Right lobe of liver (tissue), 4 donors: ENCODE results near the gene ELMO1.

Experiments
- POLR2A ChIP-seq: fragments of 450-650 bp; IDR thresholded peaks from one replicate; pipeline ENCODE4 v1.6.1; 2017; ENCODE audit warnings: antibody characterized with exemption, mild to moderate bottlenecking
- TF ChIP-seq, protein P1 (sequence below), 4 donors: fragments of 200-600 bp in 3 of 4; fragments of 450-650 bp in 1 of 4; IDR thresholded peaks; one replicate each; pipeline versions ENCODE4 v1.5.1 to v1.8.0; 2016 to 2022; ENCODE audit warnings: antibody characterized with exemption in 4 of 4, mild to moderate bottlenecking in 2 of 4
- donor health status: DM: no; HTN: no; CAD: no.
- donor health status: DM: no; HTN: no; CAD: no.
- donor health status: DM: no; HTN: yes; CAD: no.

DNA sequence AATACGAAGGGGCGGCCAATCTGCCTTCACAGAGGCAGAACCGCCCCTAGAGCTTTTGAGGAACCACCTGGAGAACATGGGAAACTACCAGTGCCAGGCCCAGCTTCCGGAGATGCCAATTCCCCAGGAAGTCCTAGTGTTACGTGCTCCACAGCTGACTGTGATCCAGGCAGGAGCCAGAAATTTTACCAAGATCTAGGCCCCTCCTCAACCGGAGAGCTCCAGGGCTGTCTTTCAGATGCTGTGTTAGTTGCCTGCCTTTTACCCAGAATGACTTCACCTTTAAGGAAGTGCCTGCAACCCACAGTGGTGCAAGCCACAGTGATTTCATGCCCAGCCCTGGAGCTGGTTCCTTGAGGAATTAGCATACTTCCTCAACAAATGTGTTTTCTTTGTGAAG is 62.9 kb downstream of the ELMO1 start:
- TF ChIP-seq, protein P1, sequence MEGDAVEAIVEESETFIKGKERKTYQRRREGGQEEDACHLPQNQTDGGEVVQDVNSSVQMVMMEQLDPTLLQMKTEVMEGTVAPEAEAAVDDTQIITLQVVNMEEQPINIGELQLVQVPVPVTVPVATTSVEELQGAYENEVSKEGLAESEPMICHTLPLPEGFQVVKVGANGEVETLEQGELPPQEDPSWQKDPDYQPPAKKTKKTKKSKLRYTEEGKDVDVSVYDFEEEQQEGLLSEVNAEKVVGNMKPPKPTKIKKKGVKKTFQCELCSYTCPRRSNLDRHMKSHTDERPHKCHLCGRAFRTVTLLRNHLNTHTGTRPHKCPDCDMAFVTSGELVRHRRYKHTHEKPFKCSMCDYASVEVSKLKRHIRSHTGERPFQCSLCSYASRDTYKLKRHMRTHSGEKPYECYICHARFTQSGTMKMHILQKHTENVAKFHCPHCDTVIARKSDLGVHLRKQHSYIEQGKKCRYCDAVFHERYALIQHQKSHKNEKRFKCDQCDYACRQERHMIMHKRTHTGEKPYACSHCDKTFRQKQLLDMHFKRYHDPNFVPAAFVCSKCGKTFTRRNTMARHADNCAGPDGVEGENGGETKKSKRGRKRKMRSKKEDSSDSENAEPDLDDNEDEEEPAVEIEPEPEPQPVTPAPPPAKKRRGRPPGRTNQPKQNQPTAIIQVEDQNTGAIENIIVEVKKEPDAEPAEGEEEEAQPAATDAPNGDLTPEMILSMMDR (IDR thresholded peaks at IDR 0.05) = no peak
- TF ChIP-seq POLR2A = no peak
